Liver (tissue), 3 donors: ENCODE data around the gene PEX14.

Experiments used
- EGR1 ChIP-seq, 2 donors: IDR thresholded peaks; 2 replicates each; pipeline ENCODE4 v1.6.1; 2016 to 2018; ENCODE audit warnings: antibody characterized with exemption in 2 of 2, low read depth in 2 of 2
- FOXA1 ChIP-seq: IDR thresholded peaks from 2 replicates; pipeline ENCODE4 v1.6.1; 2016; ENCODE audit warnings: antibody characterized with exemption
- GABPA ChIP-seq, 2 donors: IDR thresholded peaks in 1 of 2; conservative IDR thresholded peaks in 1 of 2; 2 replicates each; pipeline ENCODE4 v1.6.1; 2016; ENCODE audit warnings: antibody characterized with exemption in 2 of 2, mild to moderate bottlenecking in 1 of 2, moderate library complexity in 1 of 2
- JUND ChIP-seq, 2 donors: IDR thresholded peaks; 2 replicates each; pipeline ENCODE4 v1.6.1; 2016; ENCODE audit warnings: antibody characterized with exemption in 2 of 2
- RAD21 ChIP-seq, 2 donors: IDR thresholded peaks; 2 replicates each; pipeline ENCODE4 v1.6.1; 2016; ENCODE audit warnings: antibody characterized with exemption in 2 of 2, mild to moderate bottlenecking in 2 of 2
- TAF1 ChIP-seq: conservative IDR thresholded peaks from 2 replicates; pipeline ENCODE4 v1.6.1; 2016; ENCODE audit warnings: antibody characterized with exemption, mild to moderate bottlenecking
- YY1 ChIP-seq: IDR thresholded peaks from 2 replicates; pipeline ENCODE4 v1.6.1; 2016; ENCODE audit warnings: antibody characterized with exemption, mild to moderate bottlenecking
- TF ChIP-seq, protein P1 (sequence below): fragments of 150-350 bp; IDR thresholded peaks from 2 replicates; pipeline ENCODE4 v1.5.1; 2017; ENCODE audit warnings: improper control_type of control experiment, low read depth, low read length; ENCODE audit not compliant: missing input control
- TF ChIP-seq, protein P2 (sequence below): IDR thresholded peaks from 2 replicates; pipeline ENCODE4 v1.6.1; 2016; ENCODE audit warnings: antibody characterized with exemption
- TF ChIP-seq, protein P3 (sequence below): IDR thresholded peaks from 2 replicates; pipeline ENCODE4 v1.6.1; 2016; ENCODE audit warnings: antibody characterized with exemption
- TF ChIP-seq, protein P4 (sequence below): IDR thresholded peaks from 2 replicates; pipeline ENCODE4 v1.6.1; 2016; ENCODE audit warnings: antibody characterized with exemption
- donor health status: healthy.
- donor health status: healthy.

DNA sequence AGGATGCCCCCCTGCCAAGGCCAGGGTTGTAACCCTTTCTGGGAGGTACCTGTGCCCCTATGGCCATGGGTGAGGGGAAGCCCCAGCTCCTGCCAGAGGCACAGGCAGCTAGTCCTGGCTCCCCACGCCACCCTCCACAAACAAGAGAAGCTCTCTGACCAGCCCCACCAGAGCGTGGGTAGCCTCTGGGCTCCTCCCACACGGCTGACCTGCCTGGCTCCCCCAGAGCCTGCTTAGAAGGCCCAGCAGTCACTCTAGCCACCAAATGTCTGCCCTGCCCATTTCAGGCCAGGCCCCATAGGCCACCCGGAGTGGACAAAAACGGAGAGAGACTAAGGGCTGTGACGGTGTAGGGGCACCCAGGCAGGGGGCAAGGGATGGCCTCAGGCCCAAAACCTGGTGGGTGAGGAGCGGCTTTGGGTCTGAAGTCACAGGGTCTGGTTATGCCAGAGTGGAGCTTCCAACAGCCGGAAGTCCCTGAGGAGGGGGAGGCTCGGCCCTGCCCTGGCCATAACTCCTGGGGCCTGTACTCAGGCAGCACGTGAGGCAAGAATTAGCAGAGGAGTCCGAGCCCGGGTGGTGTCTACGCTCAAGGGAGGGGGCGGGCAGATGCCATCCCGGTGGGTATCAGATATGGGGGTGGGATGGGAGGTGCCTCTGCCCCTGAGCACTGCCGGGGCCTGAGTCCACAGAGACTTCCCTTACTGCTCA is 166.2 kb downstream of the PEX14 start:
- TF ChIP-seq, protein P1, sequence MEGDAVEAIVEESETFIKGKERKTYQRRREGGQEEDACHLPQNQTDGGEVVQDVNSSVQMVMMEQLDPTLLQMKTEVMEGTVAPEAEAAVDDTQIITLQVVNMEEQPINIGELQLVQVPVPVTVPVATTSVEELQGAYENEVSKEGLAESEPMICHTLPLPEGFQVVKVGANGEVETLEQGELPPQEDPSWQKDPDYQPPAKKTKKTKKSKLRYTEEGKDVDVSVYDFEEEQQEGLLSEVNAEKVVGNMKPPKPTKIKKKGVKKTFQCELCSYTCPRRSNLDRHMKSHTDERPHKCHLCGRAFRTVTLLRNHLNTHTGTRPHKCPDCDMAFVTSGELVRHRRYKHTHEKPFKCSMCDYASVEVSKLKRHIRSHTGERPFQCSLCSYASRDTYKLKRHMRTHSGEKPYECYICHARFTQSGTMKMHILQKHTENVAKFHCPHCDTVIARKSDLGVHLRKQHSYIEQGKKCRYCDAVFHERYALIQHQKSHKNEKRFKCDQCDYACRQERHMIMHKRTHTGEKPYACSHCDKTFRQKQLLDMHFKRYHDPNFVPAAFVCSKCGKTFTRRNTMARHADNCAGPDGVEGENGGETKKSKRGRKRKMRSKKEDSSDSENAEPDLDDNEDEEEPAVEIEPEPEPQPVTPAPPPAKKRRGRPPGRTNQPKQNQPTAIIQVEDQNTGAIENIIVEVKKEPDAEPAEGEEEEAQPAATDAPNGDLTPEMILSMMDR = no peak
- TF ChIP-seq FOXA1 (no peak), RAD21 (IDR thresholded peaks at IDR 0.05) (no peak), EGR1 (IDR thresholded peaks at IDR 0.05; ENCODE audit: low read depth in 2 of 2) (no peak), TAF1 (no peak), GABPA (IDR thresholded peaks at IDR 0.05 in 1 of 2, conservative IDR thresholded peaks at IDR 0.05 in 1 of 2) (no peak), YY1 (no peak), JUND (IDR thresholded peaks at IDR 0.05) (no peak)
- TF ChIP-seq, protein P2, sequence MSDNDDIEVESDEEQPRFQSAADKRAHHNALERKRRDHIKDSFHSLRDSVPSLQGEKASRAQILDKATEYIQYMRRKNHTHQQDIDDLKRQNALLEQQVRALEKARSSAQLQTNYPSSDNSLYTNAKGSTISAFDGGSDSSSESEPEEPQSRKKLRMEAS = no peak
- TF ChIP-seq, protein P3, sequence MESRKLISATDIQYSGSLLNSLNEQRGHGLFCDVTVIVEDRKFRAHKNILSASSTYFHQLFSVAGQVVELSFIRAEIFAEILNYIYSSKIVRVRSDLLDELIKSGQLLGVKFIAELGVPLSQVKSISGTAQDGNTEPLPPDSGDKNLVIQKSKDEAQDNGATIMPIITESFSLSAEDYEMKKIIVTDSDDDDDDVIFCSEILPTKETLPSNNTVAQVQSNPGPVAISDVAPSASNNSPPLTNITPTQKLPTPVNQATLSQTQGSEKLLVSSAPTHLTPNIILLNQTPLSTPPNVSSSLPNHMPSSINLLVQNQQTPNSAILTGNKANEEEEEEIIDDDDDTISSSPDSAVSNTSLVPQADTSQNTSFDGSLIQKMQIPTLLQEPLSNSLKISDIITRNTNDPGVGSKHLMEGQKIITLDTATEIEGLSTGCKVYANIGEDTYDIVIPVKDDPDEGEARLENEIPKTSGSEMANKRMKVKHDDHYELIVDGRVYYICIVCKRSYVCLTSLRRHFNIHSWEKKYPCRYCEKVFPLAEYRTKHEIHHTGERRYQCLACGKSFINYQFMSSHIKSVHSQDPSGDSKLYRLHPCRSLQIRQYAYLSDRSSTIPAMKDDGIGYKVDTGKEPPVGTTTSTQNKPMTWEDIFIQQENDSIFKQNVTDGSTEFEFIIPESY = no peak
- TF ChIP-seq, protein P4, sequence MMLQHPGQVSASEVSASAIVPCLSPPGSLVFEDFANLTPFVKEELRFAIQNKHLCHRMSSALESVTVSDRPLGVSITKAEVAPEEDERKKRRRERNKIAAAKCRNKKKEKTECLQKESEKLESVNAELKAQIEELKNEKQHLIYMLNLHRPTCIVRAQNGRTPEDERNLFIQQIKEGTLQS = no peak
